Epithelial cell of esophagus (primary cell): ENCODE measurements around the gene FAM228A.
"Not testable (repeated sequence)": the region's sequence is repeated elsewhere in the genome, so short reads cannot be mapped to it uniquely, and the experiment has no call there.

ENCODE experiments used
- DNase-seq: peaks from one replicate; pipeline ENCODE4 v3.0.0; 2010; ENCODE audit warnings: low read depth
- H3K4me3 ChIP-seq: 2 replicates; pipeline ENCODE4 v1.5.1; 2011; ENCODE audit warnings: mild to moderate bottlenecking, low read length, control low read depth
- CTCF ChIP-seq: IDR thresholded peaks from 2 replicates; pipeline ENCODE4 v1.5.1; 2011; ENCODE audit warnings: low read depth, mild to moderate bottlenecking, low read length, control low read depth, inconsistent platforms; ENCODE audit not compliant: insufficient read depth; ENCODE audit errors: missing control alignments

FAM228A gene

GRCh38 chr2:24174851-24175277 lies at the start of gene FAM228A:
TSS of gene FAM228A (plus strand) at chr2:24175053. CDS start at chr2:24175481, 428 bp downstream.
- no peak for TF ChIP-seq CTCF
- no peak for DNase-seq
- H3K4me3 ChIP-seq: peak within 1 kb of the TSS; percentile 15

- H3K4me3 ChIP-seq: no peak overlapping the region
- TF ChIP-seq CTCF: no peak
- no peak for DNase-seq
These were observed 48.9 kb upstream of the FAM228A start for GRCh38 chr2:24125956-24126355.

GRCh38 chr2:24132543-24132942 lies 42.3 kb upstream of the FAM228A start:
- no peak for TF ChIP-seq CTCF
- H3K4me3 ChIP-seq: no peak overlapping the region
- DNase-seq: no peak

GRCh38 chr2:24140305-24140704 lies 34.5 kb upstream of the FAM228A start:
- H3K4me3 ChIP-seq: not testable (repeated sequence)

GRCh38 chr2:24147364-24147763 lies 27.5 kb upstream of the FAM228A start:
- no peak for DNase-seq
- no peak for TF ChIP-seq CTCF
- H3K4me3 ChIP-seq: no peak overlapping the region

More at GRCh38 chr2:24140305-24140704, 34.5 kb upstream of the FAM228A start:
- not testable (repeated sequence) for DNase-seq

- TF ChIP-seq CTCF: no peak
These were observed 22.2 kb upstream of the FAM228A start for GRCh38 chr2:24152413-24153197.

GRCh38 chr2:24153478-24153877 lies 21.4 kb upstream of the FAM228A start:
- TF ChIP-seq CTCF: no peak
- DNase-seq: peak; percentile 5
- no peak overlapping the region for H3K4me3 ChIP-seq

More at GRCh38 chr2:24152413-24153197, 22.2 kb upstream of the FAM228A start:
- DNase-seq: no peak
- no peak overlapping the region for H3K4me3 ChIP-seq
